H1 (cell line): ENCODE results near the gene METTL21C. TPM values are rescaled to one million over a fixed set of nuclear protein-coding genes. Genes with fewer than 3 reads are reported as not detected.

Experiments
- CTCF ChIA-PET: fragments of 300-600 bp; sonication (Branson Sonifier 250); formaldehyde crosslinking; loops from one replicate; lab custom pipeline; 2021; ENCODE audit not compliant: partially characterized antibody; lab: Charles Lee
- POLR2A ChIA-PET: fragments of 300-600 bp; sonication (Branson Sonifier 250); formaldehyde crosslinking; loops from one replicate; lab custom pipeline; 2021; ENCODE audit warnings: inconsistent platforms; ENCODE audit not compliant: partially characterized antibody; lab: Charles Lee
- DNase-seq, 2 experiments: peaks; one replicate each; pipeline versions ENCODE4 v3.0.0 to v3.0.0-alpha.2; 2010 to 2022; ENCODE audit warnings: low spot score in 2 of 2, low read depth in 1 of 2, mixed read lengths in 1 of 2
- FAIRE-seq: peaks from 2 replicates; lab custom pipeline; 2011; peaks lifted over from hg19 to GRCh38; lab: Jason Lieb, UNC
- H2AFZ ChIP-seq: 2 replicates; pipeline ENCODE4 v1.8.1; 2012; ENCODE audit warnings: low read length, inconsistent platforms
- H2AK5ac ChIP-seq: 2 replicates; pipeline ENCODE4 v1.6.1; 2013; ENCODE audit warnings: low read depth, low read length
- H2BK120ac ChIP-seq: replicated peaks from 2 replicates; pipeline ENCODE3; 2013; ENCODE audit warnings: low read depth, low read length, inconsistent platforms
- H2BK12ac ChIP-seq: 2 replicates; pipeline ENCODE4 v1.6.1; 2013; ENCODE audit warnings: low read depth, low read length
- H2BK15ac ChIP-seq: 2 replicates; pipeline ENCODE4 v1.6.1; 2013; ENCODE audit warnings: low read length
- H2BK20ac ChIP-seq: 2 replicates; pipeline ENCODE4 v1.6.1; 2013; ENCODE audit warnings: low read length
- H2BK5ac ChIP-seq: 2 replicates; pipeline ENCODE4 v1.6.1; 2013; ENCODE audit warnings: low read depth, low read length
- H3K14ac ChIP-seq: 2 replicates; pipeline ENCODE4 v1.6.1; 2013; ENCODE audit warnings: inconsistent platforms; ENCODE audit not compliant: insufficient read length
- H3K18ac ChIP-seq: 2 replicates; pipeline ENCODE4 v1.6.1; 2013; ENCODE audit warnings: low read length; ENCODE audit errors: extremely low read depth
- H3K23ac ChIP-seq: 2 replicates; pipeline ENCODE4 v1.6.1; 2013; ENCODE audit warnings: inconsistent platforms; ENCODE audit not compliant: insufficient read length
- H3K23me2 ChIP-seq: 2 replicates; pipeline ENCODE4 v1.6.1; 2013; ENCODE audit warnings: low read depth, low read length
- H3K27ac ChIP-seq: 2 replicates; pipeline ENCODE4 v1.6.1; 2011; ENCODE audit warnings: low read depth, low read length, inconsistent platforms
- H3K27me3 ChIP-seq, 4 experiments: replicated peaks in 1 of 4; 1 replicate in 1 of 4; 2 replicates in 3 of 4; pipeline versions ENCODE4 v1.6.1 to v1.8.1; 2011 to 2013; ENCODE audit warnings: low read length in 3 of 4, mild to moderate bottlenecking in 3 of 4, inconsistent platforms in 2 of 4, mixed read lengths in 2 of 4, moderate library complexity in 1 of 4; ENCODE audit not compliant: control insufficient read depth in 3 of 4, insufficient read depth in 3 of 4; ENCODE audit errors: extremely low read depth in 1 of 4
- H3K36me3 ChIP-seq, 4 experiments: 2 replicates each; pipeline versions ENCODE4 v1.6.1 to v1.8.1; 2011 to 2013; ENCODE audit warnings: mild to moderate bottlenecking in 4 of 4, low read length in 3 of 4, moderate library complexity in 2 of 4, control low read depth in 1 of 4, inconsistent platforms in 1 of 4; ENCODE audit not compliant: insufficient read depth in 4 of 4, control insufficient read depth in 2 of 4
- H3K4ac ChIP-seq: replicated peaks from 2 replicates; pipeline ENCODE3; 2013; ENCODE audit warnings: low read length, low read depth, mixed read lengths, inconsistent platforms; ENCODE audit not compliant: insufficient read length
- H3K4me1 ChIP-seq, 4 experiments: replicated peaks in 1 of 4; 1 replicate in 1 of 4; 2 replicates in 3 of 4; pipeline versions ENCODE4 v1.6.1 to v1.8.1; 2011 to 2013; ENCODE audit warnings: low read length in 3 of 4, inconsistent platforms in 2 of 4, mixed read lengths in 1 of 4; ENCODE audit not compliant: insufficient read depth in 4 of 4, control insufficient read depth in 3 of 4
- H3K4me2 ChIP-seq, 2 experiments: 2 replicates each; pipeline versions ENCODE4 v1.6.1 to v1.8.1; 2011 to 2013; ENCODE audit warnings: low read depth in 2 of 2, low read length in 2 of 2, control low read depth in 1 of 2, inconsistent platforms in 1 of 2, mild to moderate bottlenecking in 1 of 2; ENCODE audit not compliant: insufficient read depth in 1 of 2
- H3K4me3 ChIP-seq, 4 experiments: fragments of 200-600, 300-600 bp in 1 of 4; sonication (generic), shearing (Covaris generic), sonication (Bioruptor Twin) in 1 of 4; 2 replicates each; pipeline versions ENCODE4 v1.5.1 to v1.8.1; 2011 to 2016; ENCODE audit warnings: low read length in 4 of 4, low read depth in 3 of 4, control low read depth in 2 of 4, inconsistent platforms in 2 of 4, mild to moderate bottlenecking in 2 of 4, mixed read lengths in 1 of 4, moderate library complexity in 1 of 4; ENCODE audit not compliant: insufficient read depth in 2 of 4; ENCODE audit errors: extremely low read depth in 1 of 4
- H3K56ac ChIP-seq: replicated peaks from 2 replicates; pipeline ENCODE3; 2013; ENCODE audit warnings: low read depth, mild to moderate bottlenecking, mixed read lengths, low read length, inconsistent platforms; ENCODE audit not compliant: insufficient read length
- H3K79me1 ChIP-seq: 2 replicates; pipeline ENCODE4 v1.6.1; 2013; ENCODE audit warnings: low read depth, low read length, control low read depth
- H3K79me2 ChIP-seq, 2 experiments: 2 replicates each; pipeline versions ENCODE4 v1.6.1 to v1.8.1; 2012 to 2013; ENCODE audit warnings: low read length in 2 of 2, mild to moderate bottlenecking in 2 of 2, inconsistent platforms in 1 of 2; ENCODE audit not compliant: insufficient read depth in 2 of 2, control insufficient read depth in 1 of 2
- H3K9ac ChIP-seq, 4 experiments: replicated peaks in 1 of 4; 1 replicate in 1 of 4; 2 replicates in 3 of 4; pipeline versions ENCODE4 v1.6.1 to v1.8.1; 2011 to 2013; ENCODE audit warnings: low read depth in 3 of 4, low read length in 3 of 4, control low read depth in 2 of 4, mild to moderate bottlenecking in 2 of 4, moderate library complexity in 2 of 4, inconsistent platforms in 1 of 4; ENCODE audit errors: extremely low read depth in 1 of 4
- H3K9me3 ChIP-seq, 2 experiments: 2 replicates each; pipeline versions ENCODE4 v1.6.1 to v1.8.1; 2012 to 2013; ENCODE audit warnings: mild to moderate bottlenecking in 2 of 2, moderate library complexity in 2 of 2, control low read depth in 1 of 2, inconsistent platforms in 1 of 2, low read depth in 1 of 2, low read length in 1 of 2, mixed read lengths in 1 of 2; ENCODE audit not compliant: insufficient read depth in 2 of 2
- H4K20me1 ChIP-seq, 2 experiments: replicated peaks in 1 of 2; 2 replicates each; pipeline versions ENCODE3 to v1.8.1; 2011 to 2013; ENCODE audit warnings: inconsistent platforms in 2 of 2, low read length in 2 of 2, mild to moderate bottlenecking in 1 of 2; ENCODE audit not compliant: insufficient read depth in 2 of 2, control insufficient read depth in 1 of 2
- H4K5ac ChIP-seq: 2 replicates; pipeline ENCODE4 v1.6.1; 2013; ENCODE audit warnings: low read length, low read depth, mixed read lengths, inconsistent platforms; ENCODE audit not compliant: insufficient read length
- H4K8ac ChIP-seq: 2 replicates; pipeline ENCODE4 v1.8.0; 2013; ENCODE audit warnings: mild to moderate bottlenecking, moderate library complexity, low read length, inconsistent platforms; ENCODE audit not compliant: insufficient read depth; ENCODE audit errors: extremely low read depth
- H4K91ac ChIP-seq: replicated peaks from 2 replicates; pipeline ENCODE3; 2013; ENCODE audit warnings: low read length, mixed read lengths, inconsistent platforms; ENCODE audit not compliant: insufficient read length
- NANOG ChIP-seq: IDR thresholded peaks from 2 replicates; pipeline ENCODE4 v1.6.1; 2011; ENCODE audit warnings: low read length, low read depth, mild to moderate bottlenecking, inconsistent platforms; ENCODE audit not compliant: insufficient read depth, poor library complexity, severe bottlenecking
- RFX5 ChIP-seq: IDR thresholded peaks from 2 replicates; pipeline ENCODE4 v1.6.1; 2011; ENCODE audit warnings: low read depth, low read length, improper control_type of control experiment, borderline replicate concordance
- WGBS, 2 experiments: shearing (Covaris generic) in 1 of 2; methylation state at CpG; one replicate each; pipeline versions ENCODE4 v1.1.6 to v1.1.7; 2013 to 2015; ENCODE audit warnings: low lambda C conversion rate in 2 of 2, mixed read lengths in 2 of 2, inconsistent platforms in 1 of 2, low coverage in 1 of 2, missing lambda C conversion rate in 1 of 2; ENCODE audit not compliant: insufficient replicate concordance in 2 of 2, insufficient coverage in 1 of 2, insufficient read length in 1 of 2; ENCODE audit errors: extremely low coverage in 1 of 2, missing lambda C conversion rate in 1 of 2; 5-methylcytosine and 5-hydroxymethylcytosine counted together
- polyA plus RNA-seq, 7 experiments: library from polyadenylated mRNA; depleted of rRNA in 3 of 7; stranded (reverse) in 5 of 7; unstranded in 2 of 7; fragments of >200 nt in 5 of 7; fragments of 200-250 nt in 2 of 7; gene quantifications; 1 replicate in 5 of 7; 2 replicates in 1 of 7; 4 replicates in 1 of 7; pipeline versions ENCODE4 v1.2.1 to v1.2.3, GENCODE V29; 2011 to 2013; ENCODE audit warnings: missing spikeins in 2 of 7, mixed read lengths in 2 of 7
- total RNA-seq: library from RNA; stranded (reverse); fragmentation: NEBNext Ultra II Directional; extraction: Animal tissue kit (Norgen Biotek cat#: 25700); gene quantifications from 2 replicates; pipeline ENCODE4 v1.2.1, GENCODE V29; 2021

METTL21C gene
- total and polyA plus RNA-seq, 2 of the 8 experiments (the other 6 are each of a cell fraction or from before 2014, with no cell fraction given) = not detected

DNA sequence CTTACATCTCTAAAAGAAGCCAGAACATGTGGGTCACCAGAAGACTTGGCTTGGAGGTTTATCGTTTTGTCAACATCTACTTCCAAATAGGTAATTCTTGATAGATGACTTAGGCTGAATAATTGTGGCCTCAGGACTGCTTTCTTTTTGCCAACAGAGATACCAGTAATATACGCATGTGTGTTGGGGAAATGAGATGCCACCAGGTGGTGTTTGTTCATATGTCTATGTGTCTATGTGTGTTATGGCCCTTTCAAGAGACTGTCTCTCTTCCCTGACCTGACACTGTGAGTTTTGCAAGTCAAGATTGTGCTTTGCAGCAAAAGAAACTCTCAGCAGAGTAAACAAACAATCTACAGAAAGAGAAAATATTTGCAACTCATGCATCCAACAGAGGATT, 31.6 kb upstream of the METTL21C start:
- H4K91ac ChIP-seq = no peak overlapping the region
- H3K9ac ChIP-seq = no peak overlapping the region
- no peak overlapping the region for H4K5ac ChIP-seq
- H2BK5ac ChIP-seq = no peak overlapping the region
- no peaks in the 10 kb centered on the region for H3K23me2 ChIP-seq
- no peak overlapping the region for H2BK15ac ChIP-seq
- H2BK12ac ChIP-seq = no peak overlapping the region
- WGBS, 2 experiments = 100% methylated on average over 2 of the region's 2 CpGs; no CpG with 5 or more reads in 1 of the 2 experiments
- H4K20me1 ChIP-seq = no peaks in the 10 kb centered on the region
- H3K27me3 ChIP-seq = no peaks in the 10 kb centered on the region
- no peak overlapping the region for H2BK120ac ChIP-seq
- H3K4me1 ChIP-seq = no peaks in the 10 kb centered on the region
- H3K18ac ChIP-seq = no peak overlapping the region
- H3K4me2 ChIP-seq = no peak overlapping the region
- H4K8ac ChIP-seq = no peak overlapping the region
- ChIA-PET POLR2A (no interaction called here), CTCF (interaction anchor here (0.8 kb wide), 1 partner anchor 258 kb away, joined by 3 read pairs; no protein-coding TSS in a partner anchor)
- H3K27ac ChIP-seq = no peak overlapping the region
- no peaks in the 10 kb centered on the region for H3K79me2 ChIP-seq
- H3K56ac ChIP-seq = no peak overlapping the region
- DNase-seq (no peak), FAIRE-seq (no peak)
- H3K23ac ChIP-seq = no peak overlapping the region
- no peak overlapping the region for H3K4ac ChIP-seq
- no peaks in the 10 kb centered on the region for H3K9me3 ChIP-seq
- TF ChIP-seq NANOG = no peak
- no peak for TF ChIP-seq RFX5
- H2BK20ac ChIP-seq = no peak overlapping the region
- no peak overlapping the region for H2AK5ac ChIP-seq
- no peak overlapping the region for H3K14ac ChIP-seq
- H3K4me3 ChIP-seq = no peak overlapping the region
- no peaks in the 10 kb centered on the region for H3K79me1 ChIP-seq
- no peak overlapping the region for H2AFZ ChIP-seq
- H3K36me3 ChIP-seq = no peaks in the 10 kb centered on the region
